Activated naive CD4-positive, alpha-beta T cell treated with anti-CD3 and anti-CD28 coated beads, Interleukin-2, amount 50 U/mL, for 72 hours (primary cell): ENCODE data around the gene FAM13C. TPM values are rescaled to one million over a fixed set of nuclear protein-coding genes. Genes with fewer than 3 reads are reported as not detected.
A peak's percentile ranks its signal among the peaks of the same experiment; 100 is the strongest.

Experiments used
- ATAC-seq, 2 donors: fragments of 150-1000 bp; cut with Tn5 transposase; 2 replicates each; pipeline ENCODE4 v1.10.0; 2021; ENCODE audit warnings: mild to moderate bottlenecking in 2 of 2, moderate library complexity in 2 of 2
- DNase-seq, 2 donors: peaks; one replicate each; pipeline ENCODE4 v3.0.0; 2021 to 2022; ENCODE audit warnings: low spot score in 2 of 2
- H3K27ac Mint-ChIP-seq, 2 donors: one replicate each; pipeline ENCODE4 v1.8.0; 2022; ENCODE audit warnings: mild to moderate bottlenecking in 2 of 2, mixed read lengths in 2 of 2
- H3K36me3 Mint-ChIP-seq, 2 donors: one replicate each; pipeline ENCODE4 v1.8.0; 2022; ENCODE audit warnings: mixed read lengths in 2 of 2
- H3K9me3 Mint-ChIP-seq, 2 donors: one replicate each; pipeline ENCODE4 v1.8.0; 2022; ENCODE audit warnings: mixed read lengths in 2 of 2
- total RNA-seq, 2 donors: library from RNA; stranded (reverse); gene quantifications; one replicate each; pipeline ENCODE4 v1.2.3, GENCODE V29; 2022

The FAM13C gene
- total RNA-seq, 2 donors from 2014 or later, result 0.18 TPM; not detected in 1

DNA sequence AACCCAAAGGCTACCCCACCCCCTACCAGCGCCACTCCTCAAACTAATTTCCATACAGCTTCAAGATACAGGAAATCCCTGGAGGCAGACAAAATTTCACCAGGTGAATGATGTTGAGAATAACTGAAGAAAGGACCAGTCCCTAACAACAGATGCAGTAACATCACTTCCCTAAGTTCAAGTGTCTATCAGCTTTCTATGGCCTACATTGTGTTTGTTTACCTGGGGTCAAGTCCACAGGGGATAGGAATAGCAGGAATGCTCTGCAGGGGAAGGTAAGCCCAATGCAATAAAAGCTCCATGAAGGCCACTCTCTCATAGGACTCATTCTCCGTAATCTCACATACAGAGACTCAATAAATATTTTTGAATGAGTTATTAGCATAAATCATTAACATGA lies 26.9 kb downstream of the FAM13C start:
- no peak for DNase-seq
- H3K27ac Mint-ChIP-seq, result no peak overlapping the region
- ATAC-seq, result no peak
- no peaks in the 10 kb centered on the region for H3K36me3 Mint-ChIP-seq
- no peaks in the 10 kb centered on the region for H3K9me3 Mint-ChIP-seq

DNA sequence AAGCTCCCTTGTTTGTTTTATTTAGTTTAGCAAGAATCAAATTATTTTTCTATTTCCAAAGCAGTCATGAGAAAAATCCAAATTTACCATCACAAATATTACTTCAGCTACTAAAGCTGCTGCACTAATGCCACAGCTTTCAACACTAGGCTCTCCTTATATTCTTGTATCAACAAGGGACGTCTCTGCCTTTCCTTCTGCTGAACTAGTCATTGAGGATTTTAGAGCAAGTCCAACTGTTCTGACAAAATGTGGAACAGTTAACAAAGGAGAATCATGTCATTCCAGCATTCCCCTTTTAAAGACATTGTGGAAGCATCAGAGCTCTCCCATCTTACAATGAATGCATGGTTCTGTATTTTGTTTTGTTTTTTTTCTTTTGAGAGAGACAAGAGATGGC lies 28.6 kb downstream of the FAM13C start:
- DNase-seq (no peak), ATAC-seq (no peak)
- H3K27ac Mint-ChIP-seq, result no peak overlapping the region
- no peaks in the 10 kb centered on the region for H3K9me3 Mint-ChIP-seq
- no peaks in the 10 kb centered on the region for H3K36me3 Mint-ChIP-seq

- DNase-seq, result no peak
- H3K27ac Mint-ChIP-seq, result no peak overlapping the region
- H3K36me3 Mint-ChIP-seq, result no peaks in the 10 kb centered on the region
- no peaks in the 10 kb centered on the region for H3K9me3 Mint-ChIP-seq
- no peak for ATAC-seq
These were observed 29.8 kb downstream of the FAM13C start for GRCh38 chr10:59332581-59332980.

- Mint-ChIP-seq H3K27ac (no peak overlapping the region), H3K36me3 (no peaks in the 10 kb centered on the region), H3K9me3 (no peaks in the 10 kb centered on the region)
- no peak for ATAC-seq
- no peak for DNase-seq
These were observed 30.7 kb downstream of the FAM13C start for GRCh38 chr10:59331661-59332060.

DNA sequence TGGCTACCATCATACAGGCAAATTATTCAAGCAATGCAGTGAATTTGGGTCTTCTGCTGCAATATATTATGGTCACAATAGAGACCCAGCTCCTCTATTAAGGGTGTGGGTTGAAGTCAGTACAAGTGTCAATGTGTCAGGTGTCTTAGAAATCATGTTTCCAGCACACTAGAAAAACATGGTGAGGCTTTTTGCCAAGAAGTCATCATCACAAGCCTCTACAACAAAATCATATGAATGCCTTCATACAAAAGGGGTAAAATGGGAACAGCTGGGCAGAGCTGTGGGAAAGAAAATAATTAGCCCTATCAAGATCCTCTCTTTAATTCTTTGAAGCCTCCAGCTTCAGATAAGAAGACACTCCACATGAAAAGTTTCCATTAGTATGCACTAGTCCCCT lies 37.2 kb downstream of the FAM13C start:
- Mint-ChIP-seq H3K36me3 (no peaks in the 10 kb centered on the region), H3K9me3 (peaks cover 0 to 3% of the 10 kb centered on the region in 2 donors), H3K27ac (no peak overlapping the region)
- ATAC-seq (no peak), DNase-seq (no peak)

DNA sequence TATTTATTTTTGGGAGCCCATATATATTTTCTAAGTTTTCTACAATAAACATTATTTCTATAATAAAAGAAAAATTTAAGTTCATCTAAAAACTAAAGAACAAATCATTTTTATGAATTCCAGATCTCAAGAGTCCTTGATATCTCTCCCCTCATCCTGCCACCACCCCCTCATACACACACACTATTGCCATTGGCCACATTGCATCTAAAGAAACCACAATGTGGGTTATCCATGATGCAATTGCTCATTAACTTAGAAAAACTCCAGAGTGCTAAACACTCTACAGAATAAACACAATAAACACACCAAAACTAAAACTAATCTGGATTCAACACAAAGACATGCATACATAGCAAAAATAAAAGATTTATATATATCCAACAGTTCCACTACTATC lies 37.8 kb downstream of the FAM13C start:
- ATAC-seq (no peak), DNase-seq (no peak)
- H3K36me3 Mint-ChIP-seq, result no peaks in the 10 kb centered on the region
- H3K9me3 Mint-ChIP-seq, result peaks cover 0 to 3% of the 10 kb centered on the region in 2 donors
- no peak overlapping the region for H3K27ac Mint-ChIP-seq

- no peak for ATAC-seq
- H3K27ac Mint-ChIP-seq, result no peak overlapping the region
- DNase-seq, result no peak
- H3K9me3 Mint-ChIP-seq, result peaks cover 0 to 3% of the 10 kb centered on the region in 2 donors
- no peaks in the 10 kb centered on the region for H3K36me3 Mint-ChIP-seq
These were observed 38.4 kb downstream of the FAM13C start for GRCh38 chr10:59323831-59324401.

DNA sequence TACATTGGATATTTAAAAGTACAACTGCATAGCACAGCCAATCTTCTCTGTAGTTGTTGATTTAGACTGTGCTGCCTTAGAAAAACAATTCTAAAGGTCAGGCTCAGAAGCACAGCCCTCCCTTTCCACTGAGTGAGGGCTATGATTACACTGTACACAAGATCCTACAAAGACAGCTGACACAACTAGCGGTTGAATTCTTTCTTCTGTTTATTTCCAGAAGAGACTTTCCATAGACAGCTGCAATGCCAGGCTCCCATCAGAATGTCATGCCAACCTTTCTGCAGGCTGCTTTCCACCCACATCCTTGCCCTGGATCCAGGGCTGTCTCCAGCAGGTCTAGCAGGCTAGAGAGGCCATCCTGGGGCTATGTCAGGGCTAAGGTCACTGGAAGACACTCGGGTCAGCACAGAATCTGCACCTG lies 39.3 kb downstream of the FAM13C start:
- H3K27ac Mint-ChIP-seq, result no peak overlapping the region
- peaks cover 0 to 3% of the 10 kb centered on the region in 2 donors for H3K9me3 Mint-ChIP-seq
- ATAC-seq (no peak), DNase-seq (no peak)
- no peaks in the 10 kb centered on the region for H3K36me3 Mint-ChIP-seq

DNA sequence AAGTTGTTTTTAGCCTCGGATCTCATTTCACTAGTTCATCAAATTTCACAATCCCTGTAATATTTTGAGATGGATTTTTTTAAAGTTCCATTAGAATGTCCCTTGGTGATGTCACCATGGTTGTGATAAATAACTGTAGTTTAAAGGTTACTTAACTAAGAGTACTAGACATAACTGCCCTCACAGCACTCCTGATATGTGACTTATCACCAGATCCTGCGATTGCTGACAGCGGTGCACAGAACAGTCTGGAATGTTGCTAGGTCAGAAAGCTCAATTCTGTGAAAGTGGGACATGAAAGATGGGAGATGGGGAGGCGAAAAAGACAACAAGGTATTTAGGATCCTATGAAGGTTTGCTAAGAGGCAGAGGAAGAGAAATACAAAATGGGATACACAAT lies 40.2 kb downstream of the FAM13C start:
- DNase-seq (no peak), ATAC-seq (no peak)
- Mint-ChIP-seq H3K9me3 (peaks cover 0 to 3% of the 10 kb centered on the region in 2 donors), H3K36me3 (no peaks in the 10 kb centered on the region), H3K27ac (no peak overlapping the region)

DNA sequence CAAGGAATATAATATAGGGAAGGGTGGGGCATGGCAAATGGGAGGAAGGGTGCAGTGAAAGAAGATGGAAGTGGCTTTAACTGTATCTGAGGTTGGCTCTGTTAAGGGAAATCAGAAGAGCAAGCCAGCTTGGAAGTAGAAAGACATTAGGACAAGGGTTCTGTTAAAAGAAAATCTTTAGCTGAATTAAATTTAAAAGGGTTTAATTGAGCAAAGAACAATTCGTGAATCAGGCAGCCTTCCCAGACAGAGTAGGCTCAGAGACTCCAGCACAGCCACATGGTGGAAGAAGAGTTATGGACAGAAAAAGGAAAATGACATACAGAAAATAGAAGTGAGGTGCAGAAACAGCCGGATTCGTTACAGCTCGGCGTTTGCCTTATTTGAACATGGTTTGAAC lies 42.0 kb downstream of the FAM13C start:
- H3K9me3 Mint-ChIP-seq, result peaks cover 0 to 3% of the 10 kb centered on the region in 2 donors
- DNase-seq (no peak), ATAC-seq (no peak)
- no peak overlapping the region for H3K27ac Mint-ChIP-seq
- H3K36me3 Mint-ChIP-seq, result no peaks in the 10 kb centered on the region

DNA sequence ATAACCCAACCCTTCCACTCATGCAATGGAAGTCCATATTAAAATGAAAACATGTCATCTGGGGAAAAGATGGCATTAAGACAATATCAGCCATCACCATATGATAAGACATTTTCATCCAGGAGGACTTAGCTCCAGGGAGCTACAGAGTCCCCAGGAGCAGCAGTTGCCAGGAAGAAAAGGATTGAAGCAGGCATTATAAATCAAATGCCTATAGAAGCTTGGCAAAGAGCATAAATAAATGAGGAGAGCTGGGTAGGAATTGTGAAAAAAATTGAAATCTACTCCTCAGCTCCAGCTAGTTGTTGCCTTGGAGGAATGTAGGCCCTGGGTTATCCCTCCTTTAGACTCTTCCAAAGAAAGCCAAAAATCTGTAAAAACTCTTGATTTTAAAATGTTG lies 42.5 kb downstream of the FAM13C start:
- H3K36me3 Mint-ChIP-seq, result no peaks in the 10 kb centered on the region
- DNase-seq (no peak), ATAC-seq (no peak)
- no peak overlapping the region for H3K27ac Mint-ChIP-seq
- H3K9me3 Mint-ChIP-seq, result peaks cover 0 to 3% of the 10 kb centered on the region in 2 donors

DNA sequence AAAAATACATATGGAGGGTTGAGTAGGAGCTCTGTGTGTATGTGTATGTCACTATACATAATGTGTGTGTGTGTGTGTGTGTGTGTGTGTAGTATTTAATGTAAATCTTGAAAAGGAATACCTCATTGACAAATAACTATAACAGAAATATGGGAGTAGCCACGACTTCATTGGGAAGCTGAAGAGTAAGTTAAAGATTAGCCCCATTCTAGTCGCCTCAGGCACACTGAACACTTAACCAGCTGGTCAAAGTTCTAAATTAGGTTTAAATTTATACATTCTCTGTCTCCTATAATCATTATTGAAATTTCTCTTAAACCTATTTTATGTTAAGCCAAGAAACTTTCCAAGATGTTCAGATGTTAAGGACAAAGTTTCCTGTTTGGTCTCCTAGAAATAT lies 45.3 kb downstream of the FAM13C start:
- peaks cover under 1 to 8% of the 10 kb centered on the region in 2 donors for H3K9me3 Mint-ChIP-seq
- no peak for ATAC-seq
- H3K27ac Mint-ChIP-seq, result no peak overlapping the region

DNA sequence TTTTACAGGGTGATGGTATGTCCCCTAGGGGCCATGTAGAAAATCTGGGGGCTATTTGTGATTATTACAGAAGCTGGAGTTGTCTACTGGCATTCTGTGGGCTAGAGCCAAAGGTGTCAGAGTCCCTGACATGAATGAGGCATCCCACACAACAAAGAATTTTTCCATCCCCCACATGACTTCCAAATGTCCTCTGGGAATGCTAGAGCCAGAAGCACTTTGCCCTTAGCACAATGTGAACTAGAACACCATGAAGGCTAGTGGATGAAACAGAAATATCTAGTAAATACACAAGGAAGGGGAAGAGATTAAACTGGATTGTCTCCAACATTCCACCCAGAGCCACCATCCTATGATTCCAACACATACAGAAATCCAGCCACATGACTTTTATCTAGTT lies 46.9 kb downstream of the FAM13C start:
- H3K27ac Mint-ChIP-seq, result no peak overlapping the region
- no peaks in the 10 kb centered on the region for H3K36me3 Mint-ChIP-seq
- DNase-seq (no peak), ATAC-seq (no peak)
- H3K9me3 Mint-ChIP-seq, result peaks cover 0 to 8% of the 10 kb centered on the region in 2 donors

More for the DNA sequence above, 45.3 kb downstream of the FAM13C start:
- DNase-seq, result no peak
- no peaks in the 10 kb centered on the region for H3K36me3 Mint-ChIP-seq

GRCh38 chr10:59314268-59314667 lies 48.1 kb downstream of the FAM13C start:
- no peak for ATAC-seq
- Mint-ChIP-seq H3K36me3 (no peaks in the 10 kb centered on the region), H3K27ac (no peak overlapping the region)

GRCh38 chr10:59312247-59312646 lies 50.1 kb downstream of the FAM13C start:
- Mint-ChIP-seq H3K27ac (no peak overlapping the region), H3K36me3 (no peaks in the 10 kb centered on the region), H3K9me3 (peaks cover 8 to 13% of the 10 kb centered on the region in 2 donors)
- ATAC-seq (no peak), DNase-seq (no peak)

More at GRCh38 chr10:59314268-59314667, 48.1 kb downstream of the FAM13C start:
- no peak for DNase-seq
- H3K9me3 Mint-ChIP-seq, result peaks cover 4 to 8% of the 10 kb centered on the region in 2 donors

- peaks cover 8 to 13% of the 10 kb centered on the region in 2 donors for H3K9me3 Mint-ChIP-seq
- ATAC-seq, result no peak
- H3K36me3 Mint-ChIP-seq, result no peaks in the 10 kb centered on the region
These were observed 51.3 kb downstream of the FAM13C start for GRCh38 chr10:59311025-59311424.

GRCh38 chr10:59310324-59310914 lies 51.9 kb downstream of the FAM13C start:
- DNase-seq (no peak), ATAC-seq (no peak)
- Mint-ChIP-seq H3K9me3 (peaks cover 8 to 13% of the 10 kb centered on the region in 2 donors), H3K36me3 (no peaks in the 10 kb centered on the region), H3K27ac (no peak overlapping the region)

More at GRCh38 chr10:59311025-59311424, 51.3 kb downstream of the FAM13C start:
- no peak for DNase-seq
- H3K27ac Mint-ChIP-seq, result no peak overlapping the region

- no peak for DNase-seq
- ATAC-seq, result no peak
- H3K9me3 Mint-ChIP-seq, result peaks cover 5 to 12% of the 10 kb centered on the region in 2 donors
These were observed 57.7 kb downstream of the FAM13C start for GRCh38 chr10:59304521-59305097.

More at GRCh38 chr10:59304521-59305097, 57.7 kb downstream of the FAM13C start:
- Mint-ChIP-seq H3K36me3 (no peaks in the 10 kb centered on the region), H3K27ac (peak overlapping the region in 1 of 2 donors; percentile 39)
